OCI-LY1 (cell line): ENCODE results near the gene ATP6AP1.

Source experiments
- H2AFZ ChIP-seq: fragments of 200-600 bp; sonication (generic), shearing (Covaris generic); 2 replicates; pipeline ENCODE4 v1.6.0; 2014; ENCODE audit warnings: antibody characterized with exemption, mild to moderate bottlenecking, low read length
- H3F3A ChIP-seq: fragments of 200-600 bp; sonication (generic), shearing (Covaris generic); 2 replicates; pipeline ENCODE4 v1.6.0; 2014; ENCODE audit warnings: mild to moderate bottlenecking, antibody characterized with exemption, low read length, moderate library complexity; ENCODE audit not compliant: insufficient read depth
- H3K27ac ChIP-seq: fragments of 200-600 bp; sonication (generic); 2 replicates; pipeline ENCODE4 v1.5.1; 2014; ENCODE audit warnings: low read length, mixed run types, mild to moderate bottlenecking, low read depth; ENCODE audit not compliant: poor library complexity, severe bottlenecking
- H3K27me3 ChIP-seq: fragments of 200-600 bp; sonication (generic); 2 replicates; pipeline ENCODE4 v1.6.0; 2014; ENCODE audit warnings: antibody characterized with exemption, mild to moderate bottlenecking, low read length, moderate library complexity; ENCODE audit not compliant: insufficient read depth
- H3K36me3 ChIP-seq: fragments of 200-600 bp; sonication (generic); 2 replicates; pipeline ENCODE4 v1.6.1; 2014; ENCODE audit warnings: mild to moderate bottlenecking, antibody characterized with exemption, low read length, moderate library complexity, mixed read lengths; ENCODE audit not compliant: insufficient read depth
- H3K4me1 ChIP-seq: fragments of 200-600 bp; sonication (generic); 2 replicates; pipeline ENCODE4 v1.5.1; 2014; ENCODE audit warnings: mild to moderate bottlenecking, low read length, moderate library complexity; ENCODE audit not compliant: insufficient read depth, severe bottlenecking
- H3K4me2 ChIP-seq: fragments of 200-600 bp; sonication (generic), shearing (Covaris generic); 2 replicates; pipeline ENCODE4 v1.6.1; 2014; ENCODE audit warnings: low read length
- H3K4me3 ChIP-seq: fragments of 200-600 bp; sonication (generic); 2 replicates; pipeline ENCODE4 v1.5.1; 2014; ENCODE audit warnings: low read length, low read depth, mild to moderate bottlenecking, mixed read lengths; ENCODE audit not compliant: poor library complexity, severe bottlenecking
- H3K79me2 ChIP-seq: fragments of 200-600 bp; shearing (Covaris generic); 2 replicates; pipeline ENCODE4 v1.6.1; 2016; ENCODE audit warnings: mixed run types, low read length, mixed read lengths; ENCODE audit not compliant: insufficient read depth
- H3K9ac ChIP-seq: fragments of 200-600 bp; sonication (generic), shearing (Covaris generic); 2 replicates; pipeline ENCODE4 v1.6.1; 2014; ENCODE audit warnings: mild to moderate bottlenecking, low read length, mixed read lengths
- H3K9me2 ChIP-seq: fragments of 200-600 bp; sonication (generic), shearing (Covaris generic); 2 replicates; pipeline ENCODE4 v1.6.1; 2014; ENCODE audit warnings: low read depth, mild to moderate bottlenecking, low read length, mixed read lengths
- H3K9me3 ChIP-seq: fragments of 200-600 bp; shearing (Covaris generic); 2 replicates; pipeline ENCODE4 v1.6.1; 2014; ENCODE audit warnings: low read length, mixed read lengths
- H4K20me1 ChIP-seq: fragments of 200-600 bp; sonication (generic), shearing (Covaris generic); 2 replicates; pipeline ENCODE4 v1.6.0; 2016; ENCODE audit warnings: mild to moderate bottlenecking, low read length; ENCODE audit not compliant: insufficient read depth
- CTCF ChIP-seq: fragments of 200-600 bp; sonication (generic), shearing (Covaris generic); IDR thresholded peaks from 2 replicates; pipeline ENCODE4 v1.5.1; 2017; ENCODE audit warnings: mild to moderate bottlenecking, antibody characterized with exemption, low read length, moderate library complexity, mixed read lengths
- EZH2 ChIP-seq: fragments of 200-600 bp; sonication (generic), shearing (Covaris generic); IDR thresholded peaks from 2 replicates; pipeline ENCODE4 v1.8.0; 2017; ENCODE audit warnings: borderline replicate concordance, mixed run types, mild to moderate bottlenecking, antibody characterized with exemption, low read length, moderate library complexity, mixed read lengths

The ATP6AP1 gene

GRCh38 chrX:154466036-154466435 is 37.6 kb downstream of the ATP6AP1 start:
- Histone ChIP-seq H2AFZ (no peak overlapping the region), H3K4me3 (no peak overlapping the region), H4K20me1 (no peaks in the 10 kb centered on the region), H3K9me2 (no peaks in the 10 kb centered on the region), H3K4me2 (no peak overlapping the region), H3K9me3 (no peaks in the 10 kb centered on the region), H3K79me2 (no peaks in the 10 kb centered on the region), H3K27me3 (no peaks in the 10 kb centered on the region), H3F3A (no peaks in the 10 kb centered on the region), H3K4me1 (no peaks in the 10 kb centered on the region), H3K9ac (no peak overlapping the region), H3K27ac (no peak overlapping the region), H3K36me3 (no peaks in the 10 kb centered on the region; the same call in 1 of the 2 replicates)
- TF ChIP-seq EZH2 (no peak), CTCF (no peak)

- Histone ChIP-seq H3K36me3 (peaks cover 5% of the 10 kb centered on the region; the same call in 1 of the 2 replicates), H3F3A (no peaks in the 10 kb centered on the region), H3K27ac (no peak overlapping the region)
Observed at GRCh38 chrX:154466907-154467306, 38.4 kb downstream of the ATP6AP1 start.

GRCh38 chrX:154467556-154467955 is 39.1 kb downstream of the ATP6AP1 start:
- no peak for TF ChIP-seq EZH2
- no peak for TF ChIP-seq CTCF
- Histone ChIP-seq H3K27ac (no peak overlapping the region), H3K9me2 (no peaks in the 10 kb centered on the region), H2AFZ (no peak overlapping the region), H3K27me3 (no peaks in the 10 kb centered on the region), H4K20me1 (no peaks in the 10 kb centered on the region), H3K36me3 (peaks cover 5% of the 10 kb centered on the region; the same call in 1 of the 2 replicates), H3F3A (no peaks in the 10 kb centered on the region), H3K4me3 (no peak overlapping the region), H3K4me1 (no peaks in the 10 kb centered on the region), H3K79me2 (no peaks in the 10 kb centered on the region), H3K9me3 (no peaks in the 10 kb centered on the region), H3K4me2 (no peak overlapping the region), H3K9ac (no peak overlapping the region)

More at GRCh38 chrX:154466907-154467306, 38.4 kb downstream of the ATP6AP1 start:
- no peaks in the 10 kb centered on the region for H4K20me1 ChIP-seq
- no peaks in the 10 kb centered on the region for H3K9me2 ChIP-seq
- H3K4me1 ChIP-seq, result no peaks in the 10 kb centered on the region
- H3K27me3 ChIP-seq, result no peaks in the 10 kb centered on the region
- no peak overlapping the region for H2AFZ ChIP-seq
- no peaks in the 10 kb centered on the region for H3K79me2 ChIP-seq
- H3K9ac ChIP-seq, result no peak overlapping the region
- H3K4me3 ChIP-seq, result no peak overlapping the region
- TF ChIP-seq CTCF (no peak), EZH2 (no peak)
- H3K9me3 ChIP-seq, result no peaks in the 10 kb centered on the region
- H3K4me2 ChIP-seq, result no peak overlapping the region
